ENCODE results near the gene PLAC8.

Gene PLAC8

GRCh38 chr4:83114576-83114975 is at the start of gene PLAC8:
Gene PLAC8 (minus strand): TSS chr4:83114729. CDS start chr4:83107921, 6,808 bp downstream.
- no peak for TF ChIP-seq CTCF (IDR thresholded peaks at IDR 0.05; ENCODE audit: control insufficient read depth, extremely low read depth, insufficient read depth)
- DNase-seq (ENCODE audit: low read depth) = no peak
- H3K4me3 ChIP-seq (ENCODE audit: low read depth, low read length) = no peak within 1 kb of the TSS

- DNase-seq (ENCODE audit: low read depth) = no peak
- no peak overlapping the region for H3K4me3 ChIP-seq (ENCODE audit: low read depth, low read length)
- no peak for TF ChIP-seq CTCF (IDR thresholded peaks at IDR 0.05; ENCODE audit: control insufficient read depth, extremely low read depth, insufficient read depth)
Measured at GRCh38 chr4:83153417-83153816, 38.9 kb upstream of the PLAC8 start.

- no peak overlapping the region for H3K4me3 ChIP-seq (ENCODE audit: low read depth, low read length)
- no peak for DNase-seq (ENCODE audit: low read depth)
- no peak for TF ChIP-seq CTCF (IDR thresholded peaks at IDR 0.05; ENCODE audit: control insufficient read depth, extremely low read depth, insufficient read depth)
Measured at GRCh38 chr4:83152746-83153145, 38.2 kb upstream of the PLAC8 start.

- DNase-seq (ENCODE audit: low read depth) = no peak
- H3K4me3 ChIP-seq (ENCODE audit: low read depth, low read length) = no peak overlapping the region
- no peak for TF ChIP-seq CTCF (IDR thresholded peaks at IDR 0.05; ENCODE audit: control insufficient read depth, extremely low read depth, insufficient read depth)
Measured at GRCh38 chr4:83151651-83152050, 37.1 kb upstream of the PLAC8 start.

- TF ChIP-seq CTCF (IDR thresholded peaks at IDR 0.05; ENCODE audit: control insufficient read depth, extremely low read depth, insufficient read depth) = no peak
- no peak overlapping the region for H3K4me3 ChIP-seq (ENCODE audit: low read depth, low read length)
- DNase-seq (ENCODE audit: low read depth) = no peak
Measured at GRCh38 chr4:83150653-83151330, 36.3 kb upstream of the PLAC8 start.

- no peak overlapping the region for H3K4me3 ChIP-seq (ENCODE audit: low read depth, low read length)
- no peak for TF ChIP-seq CTCF (IDR thresholded peaks at IDR 0.05; ENCODE audit: control insufficient read depth, extremely low read depth, insufficient read depth)
- no peak for DNase-seq (ENCODE audit: low read depth)
Measured at GRCh38 chr4:83149865-83150652, 35.5 kb upstream of the PLAC8 start.

Data from LNCaP clone FGC (cell line).